BE2C (cell line): ENCODE results near the gene RNU6-9.

ENCODE experiments used
- DNase-seq: peaks from one replicate; pipeline ENCODE4 v3.0.0-alpha.2; 2020
- H3K27me3 ChIP-seq: fragments of 250-450 bp; sonication (Bioruptor Pico); 2 replicates; pipeline ENCODE4 v1.5.1; 2020; ENCODE audit warnings: mild to moderate bottlenecking
- H3K36me3 ChIP-seq: fragments of 250-450 bp; sonication (Bioruptor Pico); 2 replicates; pipeline ENCODE4 v1.5.1; 2020; ENCODE audit warnings: mild to moderate bottlenecking
- H3K4me1 ChIP-seq: fragments of 250-450 bp; sonication (Bioruptor Pico); 2 replicates; pipeline ENCODE4 v1.5.1; 2020
- H3K4me3 ChIP-seq: 2 replicates; pipeline ENCODE4 v1.5.1; 2011; ENCODE audit warnings: low read depth, low read length
- H3K9me3 ChIP-seq: fragments of 250-450 bp; sonication (Bioruptor Pico); 2 replicates; pipeline ENCODE4 v1.5.1; 2020
- TF ChIP-seq, protein P1 (sequence below): IDR thresholded peaks from 2 replicates; pipeline ENCODE4 v1.5.1; 2012; ENCODE audit warnings: mild to moderate bottlenecking, low read depth, low read length

Gene RNU6-9

DNA sequence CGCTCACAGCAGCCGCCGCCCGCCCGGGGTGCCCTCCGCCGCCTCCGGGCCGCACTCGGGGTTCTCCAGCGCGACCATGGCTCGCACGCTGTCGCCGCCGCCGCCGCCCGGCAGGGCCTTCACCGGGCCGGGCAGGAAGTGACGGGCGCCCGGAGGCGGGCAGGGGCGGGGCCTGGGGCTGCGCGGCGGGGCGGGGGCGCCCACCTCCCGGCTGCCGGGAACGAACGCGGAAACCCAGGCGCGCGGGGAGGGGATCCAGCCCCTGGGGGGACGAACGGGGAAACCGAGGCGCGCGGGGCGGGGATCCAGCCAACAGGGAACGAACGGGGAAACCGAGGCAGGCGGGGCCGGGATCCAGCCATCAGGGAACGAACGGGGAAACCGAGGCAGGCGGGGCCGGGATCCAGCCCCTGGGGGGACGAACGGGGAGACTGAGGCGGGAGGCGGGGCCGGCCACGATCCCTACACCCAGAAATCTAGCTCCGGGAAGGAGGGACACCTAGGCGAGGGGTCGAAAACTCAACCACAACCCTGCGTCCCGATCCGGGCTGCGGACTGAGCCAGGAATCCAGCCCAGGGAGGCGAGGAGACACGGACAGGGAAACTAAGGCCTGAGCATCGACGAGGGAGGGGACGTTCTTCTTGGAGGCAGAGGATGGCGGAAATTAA is 19.9 kb downstream of the RNU6-9 start, which contains the start of gene R3HDM4:
Gene R3HDM4, minus strand, starts transcription at position 140 of the 669 bp plus-strand sequence. Its CDS starts 62 bp downstream, at position 78.
- Histone ChIP-seq H3K4me1 (no peaks in the 10 kb centered on the region), H3K36me3 (no peaks in the 10 kb centered on the region), H3K27me3 (peaks cover 19% of the 10 kb centered on the region), H3K9me3 (no peaks in the 10 kb centered on the region), H3K4me3 (peak within 1 kb of the TSS; percentile 66)
- TF ChIP-seq, protein P1, sequence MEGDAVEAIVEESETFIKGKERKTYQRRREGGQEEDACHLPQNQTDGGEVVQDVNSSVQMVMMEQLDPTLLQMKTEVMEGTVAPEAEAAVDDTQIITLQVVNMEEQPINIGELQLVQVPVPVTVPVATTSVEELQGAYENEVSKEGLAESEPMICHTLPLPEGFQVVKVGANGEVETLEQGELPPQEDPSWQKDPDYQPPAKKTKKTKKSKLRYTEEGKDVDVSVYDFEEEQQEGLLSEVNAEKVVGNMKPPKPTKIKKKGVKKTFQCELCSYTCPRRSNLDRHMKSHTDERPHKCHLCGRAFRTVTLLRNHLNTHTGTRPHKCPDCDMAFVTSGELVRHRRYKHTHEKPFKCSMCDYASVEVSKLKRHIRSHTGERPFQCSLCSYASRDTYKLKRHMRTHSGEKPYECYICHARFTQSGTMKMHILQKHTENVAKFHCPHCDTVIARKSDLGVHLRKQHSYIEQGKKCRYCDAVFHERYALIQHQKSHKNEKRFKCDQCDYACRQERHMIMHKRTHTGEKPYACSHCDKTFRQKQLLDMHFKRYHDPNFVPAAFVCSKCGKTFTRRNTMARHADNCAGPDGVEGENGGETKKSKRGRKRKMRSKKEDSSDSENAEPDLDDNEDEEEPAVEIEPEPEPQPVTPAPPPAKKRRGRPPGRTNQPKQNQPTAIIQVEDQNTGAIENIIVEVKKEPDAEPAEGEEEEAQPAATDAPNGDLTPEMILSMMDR, result no peak
- DNase-seq, result peak; percentile 82

DNA sequence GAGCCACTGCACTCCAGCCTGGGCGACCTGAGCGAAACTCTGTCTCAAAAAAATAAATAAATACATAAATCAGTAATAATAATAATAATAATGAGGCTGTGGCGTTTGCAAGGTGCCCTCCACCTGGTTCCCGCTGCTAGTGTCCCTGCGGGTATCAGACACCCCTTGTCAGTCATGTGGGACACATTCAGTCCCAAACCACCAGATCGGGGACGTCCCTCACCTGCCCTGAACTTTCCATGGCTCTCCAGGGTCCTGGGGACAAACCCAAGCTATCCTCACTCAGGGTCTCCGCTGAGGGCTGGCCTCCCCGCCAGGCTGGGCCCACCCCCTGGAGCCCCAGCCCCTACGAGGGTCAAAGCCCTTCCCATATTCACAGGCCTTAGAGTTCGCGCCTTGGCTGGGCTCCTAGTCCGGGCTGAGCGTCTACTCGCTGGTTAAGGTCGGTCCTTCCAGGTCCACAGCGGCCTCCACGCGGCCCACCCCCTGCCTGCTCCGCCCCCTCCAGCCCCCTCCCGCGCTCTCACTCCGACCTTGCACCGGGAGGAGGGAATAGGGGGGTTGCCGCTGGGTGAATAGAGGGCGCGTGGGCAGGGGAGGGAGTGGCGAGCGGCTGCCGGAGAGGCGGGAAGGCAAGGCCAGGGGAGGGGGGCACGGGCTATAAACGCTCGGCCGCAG is 23.5 kb downstream of the RNU6-9 start:
- no peaks in the 10 kb centered on the region for H3K36me3 ChIP-seq
- no peaks in the 10 kb centered on the region for H3K4me1 ChIP-seq
- DNase-seq, result no peak
- H3K4me3 ChIP-seq, result no peak overlapping the region; the same call in 1 of the 2 replicates
- TF ChIP-seq, protein P1, result no peak
- no peaks in the 10 kb centered on the region for H3K9me3 ChIP-seq
- H3K27me3 ChIP-seq, result peaks cover 48% of the 10 kb centered on the region

DNA sequence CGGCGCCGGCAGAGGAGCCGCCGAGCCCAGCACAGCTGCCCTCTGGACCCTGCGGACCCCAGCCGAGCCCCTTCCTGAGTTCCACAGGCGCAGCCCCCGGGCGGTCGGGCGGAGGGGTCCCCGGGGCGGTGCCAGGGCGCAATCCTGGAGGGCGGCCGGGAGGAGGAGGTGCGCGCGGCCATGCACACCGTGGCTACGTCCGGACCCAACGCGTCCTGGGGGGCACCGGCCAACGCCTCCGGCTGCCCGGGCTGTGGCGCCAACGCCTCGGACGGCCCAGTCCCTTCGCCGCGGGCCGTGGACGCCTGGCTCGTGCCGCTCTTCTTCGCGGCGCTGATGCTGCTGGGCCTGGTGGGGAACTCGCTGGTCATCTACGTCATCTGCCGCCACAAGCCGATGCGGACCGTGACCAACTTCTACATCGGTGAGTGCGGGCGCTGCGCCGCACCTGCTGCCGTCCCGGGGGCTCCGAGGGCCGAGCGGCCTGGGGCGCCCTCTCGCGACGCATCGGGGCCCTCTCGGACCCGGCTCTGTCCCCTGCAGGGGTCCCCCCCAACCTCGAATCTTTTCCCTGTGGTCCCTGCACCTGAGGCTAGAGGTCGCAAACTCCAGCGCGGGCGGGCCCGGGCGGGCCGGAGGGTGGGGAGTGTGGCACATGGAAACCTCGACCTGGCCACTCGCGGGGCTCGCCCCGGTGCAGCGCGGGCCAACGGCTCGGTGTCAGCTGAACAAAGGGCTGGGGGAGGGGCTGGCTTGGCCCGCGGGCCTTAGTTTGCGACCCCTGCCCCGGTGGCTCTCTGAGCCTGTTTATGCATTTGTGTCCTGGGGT is 24.3 kb downstream of the RNU6-9 start, which contains the start of gene KISS1R:
Gene KISS1R, plus strand, starts transcription at position 11 of the 829 bp plus-strand sequence. Its CDS starts 170 bp downstream, at position 181.
- peak; percentile 65 for DNase-seq

DNA sequence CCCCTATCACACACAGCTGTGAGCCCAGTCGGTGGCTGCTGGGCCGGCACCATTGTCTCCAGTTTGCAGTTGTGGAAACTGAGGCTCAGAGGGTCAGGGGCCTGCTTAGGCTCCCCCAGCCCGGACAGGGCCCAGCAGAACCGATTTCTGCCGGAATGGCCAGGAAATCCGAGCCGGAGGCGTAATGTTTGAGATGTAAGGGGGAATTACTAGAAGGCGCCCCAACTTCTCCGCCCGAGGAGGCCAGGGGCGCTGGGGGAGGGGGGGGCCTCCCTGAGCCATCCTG is 24.8 kb downstream of the RNU6-9 start:
- Histone ChIP-seq H3K9me3 (no peaks in the 10 kb centered on the region), H3K4me3 (no peak overlapping the region), H3K36me3 (no peaks in the 10 kb centered on the region), H3K4me1 (no peaks in the 10 kb centered on the region), H3K27me3 (peaks cover 48% of the 10 kb centered on the region)
- no peak for DNase-seq
- TF ChIP-seq, protein P1, result no peak

More for the DNA sequence above, 24.3 kb downstream of the RNU6-9 start, which contains the start of gene KISS1R:
- no peaks in the 10 kb centered on the region for H3K36me3 ChIP-seq
- peaks cover 48% of the 10 kb centered on the region for H3K27me3 ChIP-seq
- TF ChIP-seq, protein P1, result peak; percentile 55
- H3K4me1 ChIP-seq, result no peaks in the 10 kb centered on the region
- H3K4me3 ChIP-seq, result peak within 1 kb of the TSS; percentile 23
- H3K9me3 ChIP-seq, result no peaks in the 10 kb centered on the region

DNA sequence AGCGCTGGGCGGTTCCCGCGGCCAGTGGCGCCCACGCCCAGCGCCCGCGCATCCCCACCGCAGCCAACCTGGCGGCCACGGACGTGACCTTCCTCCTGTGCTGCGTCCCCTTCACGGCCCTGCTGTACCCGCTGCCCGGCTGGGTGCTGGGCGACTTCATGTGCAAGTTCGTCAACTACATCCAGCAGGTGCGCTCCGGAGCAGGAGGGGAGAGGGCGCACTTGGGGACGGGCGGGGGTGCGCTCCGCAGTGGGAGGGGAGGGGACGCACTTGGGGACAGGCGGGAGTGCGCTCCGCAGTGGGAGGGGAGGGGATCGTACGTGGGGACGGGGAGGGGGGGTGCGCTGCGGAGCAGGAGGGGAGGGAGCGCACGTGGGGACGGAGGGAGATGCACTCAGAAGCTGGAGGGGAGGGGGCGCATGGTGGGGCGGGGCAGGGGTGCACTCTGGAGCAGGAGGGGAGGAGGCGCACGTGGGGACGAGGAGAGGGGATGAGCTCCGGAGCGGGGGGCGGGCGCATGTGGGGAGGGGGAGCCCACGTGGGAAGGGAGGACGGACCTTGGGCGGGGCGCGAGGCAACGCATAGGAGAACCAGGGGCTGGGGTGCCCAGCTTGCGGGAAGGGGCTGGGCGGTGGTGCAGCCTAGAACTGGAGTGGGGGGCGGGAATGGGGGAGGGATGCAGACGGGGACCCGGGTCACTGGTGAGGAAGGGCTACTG is 25.4 kb downstream of the RNU6-9 start:
- DNase-seq, result no peak
- no peaks in the 10 kb centered on the region for H3K9me3 ChIP-seq

More for the DNA sequence above, 25.4 kb downstream of the RNU6-9 start:
- TF ChIP-seq, protein P1, result no peak
- H3K4me3 ChIP-seq, result no peak overlapping the region
- H3K4me1 ChIP-seq, result no peaks in the 10 kb centered on the region
- H3K27me3 ChIP-seq, result peaks cover 48% of the 10 kb centered on the region
- H3K36me3 ChIP-seq, result no peaks in the 10 kb centered on the region
